ENCODE data around the gene VPS50.

Gene VPS50

DNA sequence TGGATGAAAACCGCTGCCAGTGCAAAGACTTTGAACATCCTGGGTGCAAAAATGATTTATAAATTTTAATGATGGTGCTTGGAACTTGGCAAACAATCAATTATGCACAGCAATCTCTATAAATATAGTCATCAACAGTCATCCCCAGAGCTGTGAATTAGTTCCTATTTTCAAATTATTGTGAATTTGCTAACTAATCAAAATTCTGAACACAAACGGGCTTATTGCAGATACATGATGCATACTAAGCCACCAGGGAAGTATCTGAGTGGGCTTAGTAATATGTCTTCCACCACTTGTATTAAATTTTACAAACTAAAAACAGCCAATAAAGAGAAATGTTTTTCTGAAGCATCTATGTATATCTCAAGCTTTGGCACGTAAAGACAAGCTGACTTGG is 177.2 kb downstream of the VPS50 start:
- DNase-seq (ENCODE audit: low spot score), result no peak
